Retinal pigment epithelial cell (primary cell): ENCODE results near the gene CD68.

Experiments used
- DNase-seq: peaks from one replicate; pipeline ENCODE4 v3.0.0-alpha.2; 2010; ENCODE audit warnings: low read depth
- H3K4me3 ChIP-seq: 2 replicates; pipeline ENCODE4 v1.5.1; 2011; ENCODE audit warnings: mild to moderate bottlenecking, low read length, control low read depth, moderate library complexity
- CTCF ChIP-seq: conservative IDR thresholded peaks from 2 replicates; pipeline ENCODE4 v1.5.1; 2011; ENCODE audit warnings: low read depth, low read length, control low read depth, inconsistent platforms

CD68 gene

DNA sequence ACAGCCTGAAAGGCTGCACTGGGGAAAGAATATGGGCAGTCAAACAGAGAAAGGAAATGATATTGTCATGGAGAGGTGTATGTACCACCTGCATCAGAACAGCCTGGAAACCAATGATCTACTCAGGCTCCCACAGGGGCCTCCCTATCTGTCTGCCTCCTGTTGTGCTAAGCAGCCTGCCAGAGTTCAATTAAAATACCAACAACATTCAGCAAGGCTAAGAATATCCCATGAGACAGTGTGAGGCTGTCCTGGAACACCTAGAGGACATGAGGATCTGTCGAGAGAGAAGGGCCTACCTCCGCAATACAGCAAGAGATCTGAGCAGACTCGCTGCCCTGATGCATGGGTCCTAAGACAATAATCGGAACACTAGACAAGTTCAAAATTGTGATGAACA is 26.8 kb downstream of the CD68 start:
- H3K4me3 ChIP-seq = no peak overlapping the region
- TF ChIP-seq CTCF = no peak
- DNase-seq = no peak

DNA sequence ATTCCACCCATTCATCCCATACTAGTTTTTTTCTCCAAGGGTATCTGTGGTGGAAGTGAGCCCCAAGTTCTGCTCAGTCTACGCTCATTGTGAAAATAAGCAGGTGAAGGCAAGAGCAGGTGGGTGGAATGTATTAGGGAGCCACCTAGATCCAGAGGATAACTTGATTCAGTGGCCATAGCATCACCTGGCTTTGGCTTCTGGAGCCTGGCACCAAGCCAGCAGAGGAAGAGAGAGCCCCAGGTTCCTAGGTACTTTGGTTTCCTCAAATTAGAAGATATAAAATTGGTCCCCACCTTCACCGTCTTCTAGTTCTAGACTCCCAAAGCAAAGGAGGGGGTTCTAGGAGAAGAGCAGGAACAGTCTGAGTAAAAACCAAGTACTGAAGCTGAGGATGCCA is 31.2 kb downstream of the CD68 start:
- no peak for TF ChIP-seq CTCF
- no peak for DNase-seq
- H3K4me3 ChIP-seq = no peak overlapping the region

DNA sequence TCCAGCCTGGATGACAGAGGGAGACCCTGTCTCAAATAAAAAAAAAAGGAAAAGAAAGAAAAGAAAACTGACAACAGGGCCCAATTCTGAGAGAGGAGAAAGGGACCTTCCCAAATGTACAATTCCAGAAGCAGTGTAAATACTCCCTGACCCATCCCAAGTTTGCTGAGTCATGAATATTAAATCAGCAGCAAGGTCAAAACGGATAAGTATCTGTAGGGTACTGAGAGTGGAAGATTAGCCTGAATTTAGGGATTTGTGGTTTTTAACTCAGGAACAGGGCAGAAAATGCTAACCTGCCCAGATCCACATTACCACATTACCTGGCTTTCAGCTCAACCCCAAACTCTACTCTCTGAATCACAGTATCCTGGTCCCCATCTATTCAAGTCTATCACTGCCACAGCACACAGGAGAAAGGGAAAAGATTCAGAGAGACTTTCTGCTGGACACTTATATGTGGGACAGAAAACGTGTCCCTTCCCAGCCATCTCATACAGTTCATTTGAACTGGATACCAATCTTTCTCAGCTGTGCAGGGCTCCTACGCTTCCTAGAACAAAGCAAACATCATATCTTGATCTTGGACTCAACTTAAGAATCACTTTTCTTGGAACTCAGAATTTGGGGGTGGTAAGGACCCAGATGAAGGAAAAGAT is 32.3 kb downstream of the CD68 start:
- DNase-seq = no peak
- H3K4me3 ChIP-seq = peak overlapping the region; percentile 7
- no peak for TF ChIP-seq CTCF

GRCh38 chr17:7612294-7612640 is 32.8 kb downstream of the CD68 start:
- TF ChIP-seq CTCF = no peak
- H3K4me3 ChIP-seq = no peak overlapping the region
- DNase-seq = no peak

DNA sequence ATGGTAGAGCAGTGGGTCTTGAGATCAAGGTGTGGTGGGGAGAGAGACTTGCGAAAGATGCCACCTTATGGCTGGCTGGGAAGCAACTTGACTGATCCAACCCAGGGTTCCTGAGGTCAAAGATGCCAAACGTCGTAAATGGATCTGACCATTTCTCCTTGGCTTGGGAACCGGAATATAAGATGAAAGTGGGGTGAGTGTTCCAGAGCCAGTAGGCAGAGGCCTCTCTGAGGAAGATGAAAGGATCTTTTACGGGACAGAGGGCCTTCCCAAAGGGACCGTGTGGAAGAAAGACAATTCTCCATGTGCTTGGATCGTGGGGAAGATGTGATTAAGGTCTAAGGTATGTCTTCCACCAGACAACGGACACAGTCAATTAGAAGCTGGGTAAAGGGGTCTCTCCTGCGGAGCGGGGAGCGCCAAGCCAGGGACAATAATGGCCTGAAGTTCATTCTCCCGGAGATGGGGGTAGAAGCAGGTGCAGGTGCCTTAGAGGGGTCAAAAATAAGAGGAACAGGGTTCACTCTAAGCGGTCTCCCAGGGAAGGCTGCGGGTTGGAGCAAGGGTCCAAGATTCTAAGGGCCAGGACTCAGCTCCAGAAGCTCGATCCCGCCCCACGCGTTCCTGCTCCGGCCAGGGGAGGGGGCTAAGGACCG is 34.5 kb downstream of the CD68 start:
- TF ChIP-seq CTCF = no peak
- H3K4me3 ChIP-seq = peak overlapping the region; percentile 87
- no peak for DNase-seq

- DNase-seq = peak; percentile 99
- H3K4me3 ChIP-seq = peak within 1 kb of the TSS; percentile 87
- peak; percentile 72 for TF ChIP-seq CTCF
Observed at GRCh38 chr17:7614425-7615264, 35.2 kb downstream of the CD68 start, which contains the start of gene FXR2. Gene FXR2, minus strand, starts transcription at chr17:7614897. Its CDS starts 365 bp downstream, at chr17:7614532.

- peak overlapping the region; percentile 47 for H3K4me3 ChIP-seq
- no peak for DNase-seq
- no peak for TF ChIP-seq CTCF
Observed at GRCh38 chr17:7615265-7615747, 35.9 kb downstream of the CD68 start.
